Frontal cortex (tissue), 4 donors: ENCODE results near the gene LIPA. TPM values are rescaled to one million over a fixed set of nuclear protein-coding genes. Genes with fewer than 3 reads are reported as not detected.
"Not testable (repeated sequence)": the region's sequence is repeated elsewhere in the genome, so short reads cannot be mapped to it uniquely, and the experiment has no call there.

Experiments
- DNase-seq, 2 donors: peaks; one replicate each; pipeline ENCODE4 v3.0.0; 2012; ENCODE audit warnings: low spot score in 2 of 2
- FAIRE-seq: peaks from 2 replicates; lab custom pipeline; 2012; peaks lifted over from hg19 to GRCh38; lab: Jason Lieb, UNC
- total RNA-seq: library from RNA; depleted of rRNA; stranded (reverse); fragments of >200 nt; gene quantifications from one replicate; pipeline ENCODE4 v1.2.3, GENCODE V29; 2014
- donor health status: control.
- donor health status: control.
- donor health status: control.

The LIPA gene
- total RNA-seq, 1 donor from 2014 or later, result 38.7 TPM

DNA sequence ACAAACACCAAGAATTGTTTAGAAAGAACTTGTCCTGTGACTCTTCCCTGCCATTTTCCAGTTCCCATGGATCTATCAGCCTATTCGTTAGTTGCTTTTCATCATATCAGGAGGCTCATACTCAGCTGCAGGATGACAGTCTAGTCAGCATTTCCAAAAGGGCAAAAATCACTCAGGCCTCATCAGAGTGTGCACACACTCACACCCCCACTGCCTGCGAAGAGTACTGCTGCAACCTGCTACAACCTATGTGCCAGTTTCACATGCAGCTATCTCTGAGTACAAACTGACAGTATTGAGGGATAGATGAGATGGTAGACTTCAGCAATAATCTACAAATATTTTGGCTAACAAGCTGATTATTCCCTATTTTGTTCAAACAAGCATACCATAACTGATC, 68.7 kb downstream of the LIPA start:
- DNase-seq, result no peak
- FAIRE-seq, result no peak

DNA sequence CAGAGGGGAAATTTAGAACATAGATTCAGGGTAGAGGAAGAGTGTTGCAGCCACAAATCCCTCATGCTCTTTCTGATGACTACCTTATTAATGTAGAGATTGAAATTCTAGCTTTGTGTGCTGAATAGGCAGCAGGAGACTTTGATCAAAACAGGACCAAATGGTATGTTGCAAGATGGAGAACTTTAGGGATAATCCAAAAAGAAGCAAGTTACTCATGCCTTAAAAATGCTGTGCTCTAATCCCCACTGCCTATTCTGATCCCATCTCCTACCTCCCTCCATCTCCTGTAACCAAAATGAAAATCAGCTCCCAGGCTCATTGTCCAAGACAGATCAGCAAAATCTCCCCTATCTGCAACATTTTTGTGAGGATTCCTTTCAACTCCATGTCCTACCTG, 75.8 kb downstream of the LIPA start:
- no peak for DNase-seq
- FAIRE-seq, result no peak

DNA sequence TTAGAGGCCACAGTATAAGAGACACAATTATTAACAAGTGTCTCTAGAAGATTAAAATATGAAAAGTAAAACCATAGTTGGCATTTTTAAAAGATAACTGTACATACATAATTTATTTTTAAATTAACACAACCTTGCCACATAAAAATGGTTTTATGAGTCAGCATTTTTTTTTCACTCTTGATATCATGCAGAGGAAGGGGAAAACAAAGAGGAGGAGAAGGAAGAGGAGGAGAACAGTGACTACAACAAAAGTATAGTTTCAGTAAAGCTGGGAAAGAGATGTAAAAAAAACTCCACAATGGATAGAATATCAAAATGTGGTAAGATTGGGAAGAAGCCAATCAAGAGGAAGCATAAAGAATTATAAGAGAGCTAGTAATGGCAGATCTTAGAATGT, 78.5 kb downstream of the LIPA start:
- DNase-seq, result no peak
- FAIRE-seq, result no peak

DNA sequence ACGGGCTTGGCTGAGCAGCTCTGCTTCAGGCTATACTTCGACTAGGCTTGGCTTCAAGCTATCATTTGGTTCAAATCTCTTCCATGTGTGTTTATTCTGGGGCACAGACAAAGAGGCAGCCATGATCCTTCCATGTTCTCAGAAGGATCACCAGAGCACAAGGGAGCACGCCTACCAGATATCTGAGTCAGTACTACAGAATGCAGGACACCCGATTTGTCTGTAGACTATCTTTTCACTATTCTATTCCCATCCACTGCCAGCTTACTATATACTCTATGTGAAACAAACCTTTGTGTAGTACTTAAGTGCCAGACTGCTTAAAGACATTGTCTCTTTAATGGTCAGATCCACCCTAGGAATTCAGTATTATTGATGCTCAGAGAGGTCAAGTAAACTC, 79.6 kb downstream of the LIPA start:
- DNase-seq, result no peak
- no peak for FAIRE-seq

DNA sequence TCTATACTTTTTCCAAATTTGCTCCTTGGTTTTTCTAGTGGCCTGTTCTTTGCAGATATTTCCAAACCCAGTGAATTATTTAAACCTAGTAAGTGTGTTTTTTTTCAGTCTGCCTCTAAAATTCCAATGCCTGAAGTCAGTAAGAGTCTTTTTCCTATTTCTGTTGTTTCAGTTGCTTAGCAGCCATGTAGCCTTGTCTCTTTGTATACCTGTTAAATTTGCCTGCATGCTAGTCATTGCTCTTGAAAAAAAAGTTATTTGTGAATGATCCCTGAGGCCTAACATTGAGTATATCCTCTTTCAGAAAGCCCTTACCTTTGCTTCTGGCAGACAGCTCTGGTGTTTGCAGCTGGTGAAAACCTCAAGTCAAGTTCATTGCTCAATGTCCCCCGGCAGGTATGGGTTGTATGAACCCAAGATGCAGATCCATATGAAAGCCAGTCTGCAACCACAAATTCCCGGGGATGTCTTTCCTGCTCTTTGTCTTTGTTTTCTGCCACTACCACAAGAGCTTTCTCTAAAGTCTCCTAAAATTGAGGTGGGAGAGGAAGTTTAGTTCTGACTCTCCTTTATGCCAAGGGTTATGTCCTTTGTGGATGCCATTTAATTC, 80.2 kb downstream of the LIPA start:
- DNase-seq, result no peak
- no peak for FAIRE-seq

DNA sequence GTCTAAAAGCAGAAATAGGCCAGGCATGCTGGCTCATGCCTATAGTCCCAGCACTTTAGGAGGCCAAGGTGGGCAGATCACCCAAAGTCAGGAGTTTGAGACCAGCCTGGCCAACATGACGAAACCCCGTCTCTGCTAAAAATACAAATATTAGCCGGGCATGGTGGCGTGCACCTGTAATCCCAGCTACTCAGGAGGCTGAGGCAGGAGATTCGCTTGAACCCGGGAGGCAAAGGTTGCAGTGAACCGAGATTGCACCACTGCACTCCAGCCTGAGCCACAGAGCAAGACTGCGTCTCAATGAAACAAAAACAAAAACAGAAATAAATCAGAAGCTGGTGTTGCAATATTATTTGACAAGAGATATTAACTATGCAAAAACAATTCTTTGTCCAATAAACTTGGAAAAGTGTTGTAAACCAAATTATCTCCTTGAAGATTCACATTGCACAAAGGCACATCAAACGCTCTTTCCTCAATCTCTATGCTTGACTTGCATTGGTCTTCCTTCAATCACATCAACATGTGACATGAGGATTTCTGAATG, 83.1 kb downstream of the LIPA start:
- not testable (repeated sequence) for FAIRE-seq, DNase-seq

DNA sequence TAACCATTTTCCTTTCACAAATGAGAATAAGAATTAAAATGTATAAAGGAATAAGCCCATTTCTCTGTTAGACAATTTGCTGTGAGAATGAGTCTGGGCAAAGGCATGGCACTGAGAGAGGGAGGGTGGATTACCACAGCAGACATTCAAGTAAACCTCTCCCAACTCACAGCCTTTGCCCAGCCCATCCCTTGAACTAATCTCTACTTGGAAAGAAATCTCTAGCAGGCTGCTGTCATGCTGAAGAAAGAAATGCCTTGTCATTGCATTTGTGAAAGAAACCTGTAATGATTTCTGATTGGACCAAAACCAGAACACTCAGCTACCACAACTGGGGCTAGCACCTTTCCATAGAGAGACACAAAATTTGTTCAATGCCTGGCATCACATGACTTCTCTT, 83.7 kb downstream of the LIPA start:
- no peak for DNase-seq
- no peak for FAIRE-seq

DNA sequence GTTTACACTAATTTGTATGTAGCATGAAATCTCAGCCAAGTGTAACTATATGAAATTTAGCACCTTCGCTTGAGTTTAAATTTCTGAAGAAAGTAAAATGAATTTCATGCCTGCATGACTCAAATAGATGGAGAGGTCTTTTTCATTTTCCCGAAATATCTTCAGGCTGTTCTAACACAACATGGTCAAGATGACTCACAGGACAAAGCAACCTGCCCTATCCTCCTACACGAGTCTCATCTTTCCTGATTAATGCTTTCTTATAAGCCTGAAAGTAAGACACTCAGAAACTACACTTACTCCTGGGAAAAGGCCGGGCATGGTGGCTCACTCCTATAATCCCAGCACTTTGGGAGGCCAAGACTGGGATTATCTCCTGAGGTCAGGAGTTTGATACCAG, 85.7 kb downstream of the LIPA start:
- no peak for DNase-seq
- FAIRE-seq, result no peak

DNA sequence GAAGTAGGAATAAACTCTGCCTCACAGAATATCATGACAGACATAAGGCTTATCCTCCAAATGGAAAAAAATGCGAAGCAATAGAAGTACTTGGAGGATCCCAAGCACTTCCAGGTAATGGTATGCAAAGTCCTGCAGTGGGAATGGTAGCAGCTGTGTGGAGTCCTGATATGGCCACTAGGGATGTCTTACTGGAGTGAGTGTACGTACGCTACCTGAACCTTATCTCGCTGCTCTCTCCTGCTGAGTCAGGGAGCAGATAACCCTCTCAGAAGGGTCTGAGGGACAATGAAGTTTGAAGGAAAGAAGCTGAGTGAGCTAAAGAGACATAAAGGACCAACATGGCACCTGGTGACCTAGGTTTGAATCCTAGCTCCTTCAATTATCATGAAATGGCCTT, 86.7 kb downstream of the LIPA start:
- FAIRE-seq, result no peak

DNA sequence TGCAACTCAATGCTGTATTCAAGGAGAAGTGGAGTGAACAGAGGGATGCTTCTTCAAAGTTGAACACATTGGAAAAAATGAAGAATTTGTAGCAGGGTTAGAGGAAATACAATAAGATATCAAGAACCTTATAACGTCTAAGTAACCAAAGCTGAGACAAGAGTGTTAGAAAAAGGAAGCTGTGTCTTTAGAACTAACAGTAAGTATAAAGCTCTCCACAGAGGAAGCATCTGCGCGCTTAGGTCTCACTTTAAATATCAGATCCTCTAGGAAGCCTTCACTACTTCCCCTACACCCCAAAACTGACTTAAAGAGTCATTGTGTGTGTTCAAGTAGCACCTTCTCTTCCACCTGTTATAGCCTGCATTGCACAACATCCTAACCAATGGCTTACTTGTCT, 87.5 kb downstream of the LIPA start:
- DNase-seq, result no peak
- no peak for FAIRE-seq

More for the DNA sequence above, 86.7 kb downstream of the LIPA start:
- DNase-seq, result no peak

Other genes starting within 250 kb of the LIPA start
- 0.82 TPM for gene CH25H, start 44.5 kb downstream of the LIPA start, total RNA-seq
- 3.3 TPM for gene IFIT2, start 50.3 kb upstream of the LIPA start, total RNA-seq
- gene IFIT3, start 76.2 kb upstream of the LIPA start, total RNA-seq, result 6.5 TPM
- gene IFIT1B, start 126.3 kb upstream of the LIPA start, total RNA-seq, result 0.41 TPM
- 5.7 TPM for gene IFIT1, start 140.8 kb upstream of the LIPA start, total RNA-seq
- 64.8 TPM for gene IFIT5, start 162.8 kb upstream of the LIPA start, total RNA-seq